B cell (primary cell): ENCODE data around the gene PSAP. TPM values are rescaled to one million over a fixed set of nuclear protein-coding genes. Genes with fewer than 3 reads are reported as not detected.
"Not testable (repeated sequence)": the region's sequence is repeated elsewhere in the genome, so short reads cannot be mapped to it uniquely, and the experiment has no call there.

Source experiments
- ATAC-seq: fragments of 200-7000 bp; cut with Tn5 transposase; one replicate; pipeline ENCODE4 v1.10.0; 2021; ENCODE audit warnings: low read depth, mild to moderate bottlenecking, moderate number of reproducible peaks, moderate library complexity
- CTCF ChIA-PET: fragments of 350-600 bp; sonication (Branson Sonifier 250); formaldehyde crosslinking; loops from one replicate; lab custom pipeline; 2021; ENCODE audit warnings: antibody characterized with exemption, inconsistent platforms; lab: Charles Lee
- POLR2A ChIA-PET: fragments of 350-600 bp; sonication (Branson Sonifier 250); formaldehyde crosslinking; loops from one replicate; lab custom pipeline; 2021; ENCODE audit warnings: antibody characterized with exemption; lab: Charles Lee
- DNase-seq: peaks from one replicate; pipeline ENCODE4 v3.0.0; 2013
- H2AFZ ChIP-seq: 2 replicates; pipeline ENCODE4 v1.6.1; 2012; ENCODE audit warnings: mild to moderate bottlenecking, low read depth, low read length; ENCODE audit not compliant: insufficient read depth, poor library complexity, severe bottlenecking
- H3K27ac ChIP-seq, 2 donors: 1 replicate in 1 of 2; 2 replicates in 1 of 2; pipeline ENCODE4 v1.5.1; 2012 to 2013; ENCODE audit warnings: low read length in 2 of 2, mild to moderate bottlenecking in 2 of 2, moderate library complexity in 1 of 2
- H3K27me3 ChIP-seq, 4 experiments: fragments of 200-600 bp in 1 of 4; sonication (generic) in 1 of 4; replicated peaks in 1 of 4; 1 replicate in 2 of 4; 2 replicates in 2 of 4; pipeline versions ENCODE4 v1.6.1 to v1.7.0; 2013 to 2016; ENCODE audit warnings: low read length in 3 of 4, mild to moderate bottlenecking in 2 of 4, mixed read lengths in 1 of 4, moderate library complexity in 1 of 4; ENCODE audit not compliant: insufficient read depth in 4 of 4, control insufficient read depth in 3 of 4; ENCODE audit errors: control extremely low read depth in 1 of 4
- H3K36me3 ChIP-seq, 2 experiments: replicated peaks in 1 of 2; 1 replicate in 1 of 2; 2 replicates in 1 of 2; pipeline versions ENCODE4 v1.6.1 to v1.7.1; 2013; ENCODE audit warnings: low read length in 1 of 2; ENCODE audit not compliant: insufficient read depth in 2 of 2, control insufficient read depth in 1 of 2; ENCODE audit errors: control extremely low read depth in 1 of 2, extremely low read depth in 1 of 2
- H3K4me1 ChIP-seq, 2 donors: fragments of 200-600 bp in 1 of 2; sonication (generic) in 1 of 2; 1 replicate in 1 of 2; 2 replicates in 1 of 2; pipeline versions ENCODE4 v1.5.1 to v1.6.1; 2013 to 2017; ENCODE audit warnings: low read length in 2 of 2; ENCODE audit not compliant: control insufficient read depth in 2 of 2, insufficient read depth in 2 of 2
- H3K4me2 ChIP-seq: replicated peaks from 2 replicates; pipeline ENCODE3; 2012; ENCODE audit warnings: mild to moderate bottlenecking, low read depth, low read length; ENCODE audit not compliant: poor library complexity, severe bottlenecking
- H3K4me3 ChIP-seq, 5 experiments: fragments of 200-600 bp in 1 of 5; sonication (generic) in 1 of 5; 1 replicate in 3 of 5; 2 replicates in 2 of 5; pipeline versions ENCODE4 v1.5.1 to v1.7.0; 2011 to 2016; ENCODE audit warnings: low read length in 4 of 5, mild to moderate bottlenecking in 4 of 5, low read depth in 2 of 5, control low read depth in 1 of 5, moderate library complexity in 1 of 5; ENCODE audit not compliant: insufficient read depth in 1 of 5; ENCODE audit errors: control extremely low read depth in 1 of 5, extremely low read depth in 1 of 5
- H3K79me2 ChIP-seq: fragments of 200-600 bp; sonication (generic); one replicate; pipeline ENCODE4 v1.6.0; 2016; ENCODE audit warnings: low read length; ENCODE audit not compliant: control insufficient read depth, insufficient read depth
- H3K9ac ChIP-seq: fragments of 200-600 bp; sonication (generic); 2 replicates; pipeline ENCODE4 v1.6.1; 2017; ENCODE audit warnings: mild to moderate bottlenecking, low read length, moderate library complexity
- H3K9me3 ChIP-seq, 3 donors: one replicate each; pipeline versions ENCODE4 v1.6.1 to v1.7.1; 2013; ENCODE audit warnings: low read length in 2 of 3; ENCODE audit not compliant: control insufficient read depth in 2 of 3, insufficient read depth in 1 of 3; ENCODE audit errors: control extremely low read depth in 1 of 3
- H4K20me1 ChIP-seq: 2 replicates; pipeline ENCODE4 v1.6.0; 2012; ENCODE audit warnings: mild to moderate bottlenecking, low read length; ENCODE audit not compliant: insufficient read depth, control insufficient read depth, poor library complexity, severe bottlenecking
- H3K27ac Mint-ChIP-seq: one replicate; pipeline ENCODE4 v1.8.0; 2021; ENCODE audit warnings: mixed read lengths
- H3K27me3 Mint-ChIP-seq: one replicate; pipeline ENCODE4 v1.8.0; 2021; ENCODE audit warnings: mixed read lengths
- H3K4me1 Mint-ChIP-seq: one replicate; pipeline ENCODE4 v1.8.0; 2021; ENCODE audit warnings: mixed read lengths
- H3K4me3 Mint-ChIP-seq: one replicate; pipeline ENCODE4 v1.8.0; 2021; ENCODE audit warnings: mixed read lengths
- H3K9me3 Mint-ChIP-seq: one replicate; pipeline ENCODE4 v1.8.0; 2022; ENCODE audit warnings: mixed read lengths; ENCODE audit not compliant: insufficient read depth
- EZH2 ChIP-seq: IDR thresholded peaks from 2 replicates; pipeline ENCODE4 v1.6.1; 2012; ENCODE audit warnings: borderline replicate concordance, low read depth, mild to moderate bottlenecking, moderate library complexity, low read length; ENCODE audit not compliant: insufficient read depth, poor library complexity, severe bottlenecking
- WGBS: methylation state at CpG from one replicate; pipeline ENCODE4 v1.1.5; 2013; ENCODE audit warnings: missing lambda C conversion rate; ENCODE audit not compliant: insufficient coverage; 5-methylcytosine and 5-hydroxymethylcytosine counted together
- intact Hi-C: fragments of 100-400 bp; cut with micrococcal nuclease; formaldehyde crosslinking; loops from one replicate; pipeline ENCODE4 v1.10.0; 2022
- polyA plus RNA-seq: library from polyadenylated mRNA; depleted of rRNA; stranded (reverse); fragments of >200 nt; gene quantifications from 2 replicates; pipeline ENCODE4 v1.2.3, GENCODE V29; 2012
- total RNA-seq, 2 donors: library from RNA; stranded (reverse); fragments of 120-200 nt in 1 of 2; gene quantifications; 1 replicate in 1 of 2; 2 replicates in 1 of 2; pipeline versions ENCODE4 v1.2.3 to v1.2.4, GENCODE V29; 2013 to 2022
- TF ChIP-seq, protein P1 (sequence below): fragments of 200-600 bp; IDR thresholded peaks from one replicate; pipeline ENCODE4 v1.8.0; 2022; ENCODE audit warnings: antibody characterized with exemption, mild to moderate bottlenecking

The PSAP gene
- total and polyA plus RNA-seq, 2 donors (not counting 1 experiment from before 2014, with no cell fraction given) = 206 to 509 TPM

DNA sequence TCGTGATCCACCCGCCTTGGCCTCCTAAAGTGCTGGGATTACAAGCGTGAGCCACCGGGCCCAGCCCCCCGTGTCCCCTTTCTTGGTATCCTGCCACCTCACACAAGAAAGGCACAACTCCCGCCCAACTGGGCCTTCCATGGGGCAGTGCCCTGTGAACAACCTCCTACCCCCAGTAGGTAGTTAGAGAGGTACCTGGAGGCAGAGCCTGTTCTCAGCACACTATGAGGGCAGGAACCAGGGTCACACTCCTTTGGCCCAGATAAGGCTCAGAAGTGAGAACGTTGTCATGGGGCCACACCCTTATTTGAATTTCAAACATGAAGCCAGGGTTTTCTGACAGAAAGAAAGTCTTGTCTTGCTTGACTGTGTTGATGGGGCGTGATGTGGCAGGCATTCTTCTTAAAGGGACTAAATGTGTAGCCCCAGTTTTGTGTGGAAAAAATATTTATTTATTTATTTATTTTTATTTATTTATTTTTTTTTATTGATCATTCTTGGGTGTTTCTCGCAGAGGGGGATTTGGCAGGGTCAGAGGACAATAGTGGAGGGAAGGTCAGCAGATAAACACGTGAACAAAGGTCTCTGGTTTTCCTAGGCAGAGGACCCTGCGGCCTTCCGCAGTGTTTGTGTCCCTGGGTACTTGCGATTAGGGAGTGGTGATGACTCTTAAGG is 23.8 kb upstream of the PSAP start:
- peak overlapping the region; percentile 4 to 59 for H3K27ac ChIP-seq
- H3K4me3 ChIP-seq, H3K27me3 Mint-ChIP-seq, H4K20me1 ChIP-seq, H3K27me3 ChIP-seq, H3K9me3 Mint-ChIP-seq, H3K9ac ChIP-seq, H3K36me3 ChIP-seq, H3K9me3 ChIP-seq, intact Hi-C loops, H3K79me2 ChIP-seq: not testable (repeated sequence)
- ChIA-PET POLR2A (interaction anchor here (0.7 kb wide), 1 partner anchor 633 kb away, joined by 4 read pairs; no protein-coding TSS in a partner anchor), CTCF (interaction anchor here (3.6 kb wide), 1 partner anchor 21 kb away, joined by 21 read pairs; no protein-coding TSS in a partner anchor)
- ATAC-seq = peak; percentile 13
- peak overlapping the region; percentile 45 for H3K4me2 ChIP-seq
- peaks cover 27 to 53% of the 10 kb centered on the region in 2 donors for H3K4me1 ChIP-seq
- peaks cover 45% of the 10 kb centered on the region for H3K4me1 Mint-ChIP-seq
- peak overlapping the region; percentile 90 for H3K27ac Mint-ChIP-seq
- peak; percentile 57 for DNase-seq
- H3K4me3 Mint-ChIP-seq = peak overlapping the region; percentile 69
- peak overlapping the region; percentile 11 for H2AFZ ChIP-seq
- 100% methylated on average over 1 of the region's 13 CpGs for WGBS

DNA sequence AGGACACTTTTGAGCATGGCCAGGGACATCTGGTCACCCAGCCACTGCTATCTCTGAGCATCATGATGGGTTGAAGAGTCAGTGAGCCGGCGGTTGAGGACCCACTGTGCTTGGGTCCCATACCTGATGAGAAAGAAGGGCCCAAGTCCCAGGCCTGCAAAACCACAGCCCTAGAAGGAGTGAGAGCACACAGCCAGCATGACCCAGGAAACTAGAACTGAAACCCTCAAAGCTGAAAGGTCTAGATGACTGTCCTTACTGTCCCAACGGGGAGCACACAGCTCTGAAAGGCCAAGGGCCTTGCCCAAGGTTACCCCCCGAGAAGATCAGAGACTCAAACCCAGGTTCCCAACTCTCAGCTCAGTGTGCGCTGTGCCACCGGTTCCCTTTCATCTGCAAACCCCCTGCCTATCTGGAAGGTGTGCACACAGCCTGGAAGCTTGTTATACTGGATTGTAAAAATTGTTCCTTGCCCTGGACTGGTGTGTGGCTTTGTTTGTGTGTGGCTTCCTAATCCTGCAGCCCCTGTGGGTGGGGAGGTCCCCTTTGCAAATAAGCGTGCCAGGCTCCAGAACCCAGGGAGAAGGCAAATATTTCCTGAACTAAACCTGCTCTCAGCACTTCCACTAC is 22.6 kb upstream of the PSAP start:
- Histone ChIP-seq H4K20me1 (no peaks in the 10 kb centered on the region), H3K36me3 (no peaks in the 10 kb centered on the region), H3K4me2 (peak overlapping the region; percentile 46), H3K4me3 (no peak overlapping the region), H3K4me1 (peaks cover 24 to 47% of the 10 kb centered on the region in 2 donors), H3K9ac (no peak overlapping the region), H2AFZ (peak overlapping the region; percentile 50), H3K27me3 (no peaks in the 10 kb centered on the region), H3K27ac (peak overlapping the region; percentile 26 to 63), H3K9me3 (no peaks in the 10 kb centered on the region), H3K79me2 (no peaks in the 10 kb centered on the region)
- ATAC-seq (peak; percentile 58), DNase-seq (peak; percentile 41)
- peak overlapping the region; percentile 70 for H3K27ac Mint-ChIP-seq
- H3K4me1 Mint-ChIP-seq = peaks cover 40% of the 10 kb centered on the region
- intact Hi-C loops = loop anchor here (2.0 kb wide), 1 partner anchor 15 kb away; no protein-coding TSS in a partner anchor
- POLR2A ChIA-PET = interaction anchor here (1.0 kb wide), 2 partner anchors 23 to 26 kb away, joined by 3 to 5 read pairs; partner anchors contain the start of gene PSAP
- H3K9me3 Mint-ChIP-seq = no peaks in the 10 kb centered on the region
- WGBS = 38% methylated on average over 4 of the region's 7 CpGs
- CTCF ChIA-PET = interaction anchor here (0.8 to 3.6 kb wide), 4 partner anchors 22 to 38 kb away, joined by 5 to 21 read pairs (median 8); partner anchors contain the start of gene PSAP
- H3K27me3 Mint-ChIP-seq = no peaks in the 10 kb centered on the region
- peak overlapping the region; percentile 11 for H3K4me3 Mint-ChIP-seq
- TF ChIP-seq, protein P1, sequence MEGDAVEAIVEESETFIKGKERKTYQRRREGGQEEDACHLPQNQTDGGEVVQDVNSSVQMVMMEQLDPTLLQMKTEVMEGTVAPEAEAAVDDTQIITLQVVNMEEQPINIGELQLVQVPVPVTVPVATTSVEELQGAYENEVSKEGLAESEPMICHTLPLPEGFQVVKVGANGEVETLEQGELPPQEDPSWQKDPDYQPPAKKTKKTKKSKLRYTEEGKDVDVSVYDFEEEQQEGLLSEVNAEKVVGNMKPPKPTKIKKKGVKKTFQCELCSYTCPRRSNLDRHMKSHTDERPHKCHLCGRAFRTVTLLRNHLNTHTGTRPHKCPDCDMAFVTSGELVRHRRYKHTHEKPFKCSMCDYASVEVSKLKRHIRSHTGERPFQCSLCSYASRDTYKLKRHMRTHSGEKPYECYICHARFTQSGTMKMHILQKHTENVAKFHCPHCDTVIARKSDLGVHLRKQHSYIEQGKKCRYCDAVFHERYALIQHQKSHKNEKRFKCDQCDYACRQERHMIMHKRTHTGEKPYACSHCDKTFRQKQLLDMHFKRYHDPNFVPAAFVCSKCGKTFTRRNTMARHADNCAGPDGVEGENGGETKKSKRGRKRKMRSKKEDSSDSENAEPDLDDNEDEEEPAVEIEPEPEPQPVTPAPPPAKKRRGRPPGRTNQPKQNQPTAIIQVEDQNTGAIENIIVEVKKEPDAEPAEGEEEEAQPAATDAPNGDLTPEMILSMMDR = no peak
- TF ChIP-seq EZH2 = no peak

DNA sequence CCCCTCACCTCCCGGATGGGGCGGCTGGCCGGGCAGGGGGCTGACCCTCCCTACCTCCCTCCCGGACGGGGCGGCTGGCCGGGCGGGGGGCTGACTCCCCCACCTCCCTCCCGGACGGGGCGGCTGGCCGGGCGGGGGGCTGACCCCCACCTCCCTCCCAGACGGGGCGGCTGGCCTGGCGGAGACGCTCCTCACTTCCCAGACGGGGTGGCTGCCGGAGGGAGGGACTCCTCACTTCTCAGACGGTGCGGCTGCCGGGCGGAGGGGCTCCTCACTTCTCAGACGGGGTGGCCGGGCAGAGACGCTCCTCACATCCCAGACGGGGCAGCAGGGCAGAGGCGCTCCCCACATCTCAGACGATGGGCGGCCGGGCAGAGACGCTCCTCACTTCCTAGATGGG is 18.6 kb upstream of the PSAP start:
- H3K27ac ChIP-seq, H4K20me1 ChIP-seq, H3K9me3 ChIP-seq, H3K27ac Mint-ChIP-seq, H3K27me3 Mint-ChIP-seq, H3K27me3 ChIP-seq, H3K9me3 Mint-ChIP-seq, H3K9ac ChIP-seq, H3K4me3 ChIP-seq, intact Hi-C loops, CTCF ChIA-PET, DNase-seq, H3K79me2 ChIP-seq, H3K36me3 ChIP-seq, POLR2A ChIA-PET, H3K4me3 Mint-ChIP-seq, H3K4me2 ChIP-seq, H2AFZ ChIP-seq, ATAC-seq: not testable (repeated sequence)
- 97% methylated on average over 9 of the region's 32 CpGs for WGBS
- peaks cover 19 to 38% of the 10 kb centered on the region in 2 donors for H3K4me1 ChIP-seq
- peaks cover 27% of the 10 kb centered on the region for H3K4me1 Mint-ChIP-seq
